Smooth muscle cell of the brain vasculature (primary cell): ENCODE measurements around the gene HSPA12B.

Experiments used
- DNase-seq: peaks from one replicate; pipeline ENCODE4 v3.0.0-alpha.2; 2012; ENCODE audit warnings: low read depth, low spot score

Gene HSPA12B

DNA sequence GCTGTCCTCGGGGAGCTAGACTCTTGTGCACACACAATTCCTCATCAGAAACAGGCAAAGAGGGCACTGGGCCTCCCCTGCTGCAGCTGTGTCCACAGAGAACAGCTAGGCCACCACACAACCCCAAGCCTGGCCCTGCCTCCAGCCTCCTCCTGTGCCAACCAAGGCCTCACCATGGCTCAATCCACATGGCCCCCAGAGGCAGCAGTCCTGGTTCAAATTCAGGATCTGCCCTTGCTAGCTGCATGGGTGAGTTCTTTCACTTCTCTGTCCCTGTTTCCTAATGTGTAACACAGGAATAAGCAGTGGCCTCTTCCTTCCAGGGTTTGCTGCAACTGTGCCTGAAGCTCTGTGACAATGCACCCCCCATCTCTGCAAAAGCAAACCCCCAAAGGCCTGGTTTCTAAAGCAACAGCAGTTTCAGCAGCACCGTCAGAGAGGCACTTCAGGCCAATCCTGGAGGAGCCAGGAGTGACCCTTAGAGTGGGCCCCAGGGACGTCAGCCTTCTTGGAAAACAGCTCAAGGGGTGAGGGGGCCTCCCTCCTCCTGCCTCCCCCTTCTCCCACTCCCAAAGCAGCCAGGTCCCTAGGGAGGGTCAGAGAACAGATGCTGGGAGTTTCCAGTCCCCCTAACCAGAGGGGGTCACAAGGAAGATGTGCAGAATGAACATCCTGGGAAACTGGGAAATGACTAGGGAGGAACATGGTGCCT is 32.8 kb downstream of the HSPA12B start:
- no peak for DNase-seq

DNA sequence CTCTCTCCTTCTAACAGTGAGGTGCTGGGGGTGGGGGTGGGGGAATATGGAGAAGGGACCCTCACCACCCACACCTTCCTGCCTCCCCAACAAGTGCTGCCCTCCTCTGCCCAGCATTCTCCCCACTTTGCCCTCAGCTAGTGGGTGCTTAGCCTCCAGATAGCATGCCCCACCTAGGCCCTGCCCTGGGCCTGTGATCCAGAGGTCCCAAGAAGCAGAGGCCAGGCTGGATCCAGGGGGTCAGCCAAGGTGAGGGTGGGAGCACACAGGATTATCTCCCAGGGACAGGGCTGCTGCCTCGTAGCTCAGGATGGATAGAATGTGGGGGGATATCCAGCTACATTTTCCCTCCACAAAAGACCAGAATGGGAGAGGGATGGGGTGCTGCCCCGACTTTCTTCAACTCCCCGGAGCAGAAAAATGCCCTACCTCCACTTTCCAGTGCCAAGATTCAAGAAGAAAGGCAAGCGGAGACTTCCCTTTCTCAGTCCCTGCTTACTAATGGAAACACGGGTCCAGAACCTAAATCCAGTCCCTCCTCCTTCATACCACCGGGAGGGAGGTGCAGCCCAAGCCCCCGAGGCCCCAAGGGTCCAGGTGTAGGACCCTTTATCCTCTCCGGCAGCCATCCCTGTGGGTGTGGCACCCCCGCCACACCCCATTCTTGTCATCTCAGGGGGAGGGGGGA is 34.1 kb downstream of the HSPA12B start:
- no peak for DNase-seq

DNA sequence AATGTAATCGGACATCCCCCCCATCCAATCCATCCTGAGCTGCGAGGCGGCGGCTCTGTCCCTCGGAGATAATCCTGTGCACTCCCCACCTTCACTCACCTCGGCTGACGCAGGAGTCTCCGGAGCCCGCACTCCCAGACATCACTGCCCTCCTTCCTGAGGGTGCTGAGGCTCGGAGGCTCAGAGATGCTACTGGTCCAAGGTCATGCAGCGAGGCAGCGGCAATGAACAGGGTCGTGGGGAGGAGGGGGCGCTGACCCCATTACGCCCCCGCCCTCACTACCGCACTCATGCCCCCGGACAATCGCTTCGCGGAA is 34.6 kb downstream of the HSPA12B start:
- no peak for DNase-seq

DNA sequence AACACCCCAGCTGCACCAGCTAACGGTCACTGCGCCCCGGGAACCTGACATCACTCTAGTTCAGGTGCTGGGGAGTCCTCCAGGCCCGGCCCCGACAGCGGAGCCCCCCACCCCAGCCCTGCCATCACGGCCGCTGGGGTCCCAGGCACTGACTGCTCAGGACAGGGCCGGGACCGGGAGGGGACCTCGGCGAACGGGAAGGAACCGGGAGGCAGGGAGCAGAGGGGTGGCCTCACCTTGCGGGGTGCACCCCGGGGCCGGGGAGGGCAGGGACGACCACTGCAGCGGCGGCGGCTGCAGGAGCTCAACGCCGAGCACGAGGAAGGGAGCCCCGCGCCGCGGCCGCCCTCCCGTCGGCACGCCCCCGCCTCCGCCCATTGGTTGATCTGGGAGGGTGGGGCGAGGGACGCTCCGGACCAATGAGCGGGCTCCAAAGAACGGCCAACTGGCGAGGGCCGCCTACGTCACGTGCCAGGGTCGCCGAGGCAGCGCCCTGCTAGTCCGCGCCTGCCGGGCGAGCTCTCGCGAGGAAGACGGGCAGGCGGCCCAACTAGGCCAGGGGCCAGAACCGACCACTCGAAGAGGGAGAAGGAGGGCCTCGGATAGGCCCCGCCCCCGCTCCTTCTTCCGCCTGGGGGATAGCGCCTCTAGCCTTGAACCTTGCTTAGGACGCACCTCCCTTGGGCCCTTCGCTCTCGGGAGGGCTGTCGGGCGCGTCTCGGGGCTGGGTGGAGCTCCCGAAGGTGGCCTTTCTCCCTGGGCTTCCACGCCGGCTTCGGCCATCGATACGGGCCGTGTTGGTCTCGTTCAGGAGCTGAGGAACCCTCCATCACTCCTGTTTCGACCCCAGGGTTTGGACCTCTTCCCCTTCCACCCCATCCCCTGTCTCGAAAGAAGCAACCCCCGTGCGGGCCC is 35.2 kb downstream of the HSPA12B start, which contains the start of gene ADISSP:
TSS of gene ADISSP (minus strand) at position 327 of the 915 bp plus-strand sequence. CDS start 7,653 bp downstream, outside the sequence.
- DNase-seq: peak; percentile 96

DNA sequence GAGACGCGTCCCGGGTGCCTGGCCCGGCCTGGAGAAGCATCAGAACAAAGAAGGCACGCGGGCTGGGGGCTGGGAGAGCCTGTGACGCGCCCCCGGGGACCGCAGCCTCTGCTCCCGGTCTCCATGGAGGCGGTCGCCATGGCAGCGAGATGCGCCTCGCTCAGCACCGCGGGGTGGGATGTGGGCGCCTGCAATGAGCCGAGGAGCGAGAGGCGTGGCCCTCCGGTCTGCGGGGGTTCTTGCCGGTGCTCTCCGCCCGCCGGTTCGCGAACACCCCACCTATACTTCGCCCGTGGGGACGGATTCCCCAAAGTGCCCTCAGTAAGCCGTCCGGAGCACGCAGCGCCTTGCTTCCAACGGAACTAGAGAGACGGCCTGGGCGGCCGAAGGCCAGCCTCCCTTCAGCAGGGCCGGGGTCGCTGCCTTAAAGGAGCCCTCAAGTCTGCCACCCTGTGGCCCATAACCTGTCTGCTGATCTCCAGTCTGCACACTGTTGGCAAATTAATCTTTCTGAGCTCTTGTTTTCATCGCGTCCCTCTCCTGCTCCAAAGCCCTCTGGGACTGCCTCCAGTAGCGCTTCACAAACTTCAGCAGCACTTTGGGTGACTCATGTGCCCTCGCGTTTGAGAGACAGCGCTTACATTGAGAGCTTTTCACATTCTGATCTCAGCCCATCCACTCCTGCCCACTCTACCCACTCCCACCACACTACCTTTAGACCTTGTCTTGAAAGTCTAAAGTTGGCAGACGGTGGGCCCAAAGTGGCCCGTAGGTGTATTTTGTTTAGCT is 36.1 kb downstream of the HSPA12B start:
- DNase-seq: peak; percentile 35

DNA sequence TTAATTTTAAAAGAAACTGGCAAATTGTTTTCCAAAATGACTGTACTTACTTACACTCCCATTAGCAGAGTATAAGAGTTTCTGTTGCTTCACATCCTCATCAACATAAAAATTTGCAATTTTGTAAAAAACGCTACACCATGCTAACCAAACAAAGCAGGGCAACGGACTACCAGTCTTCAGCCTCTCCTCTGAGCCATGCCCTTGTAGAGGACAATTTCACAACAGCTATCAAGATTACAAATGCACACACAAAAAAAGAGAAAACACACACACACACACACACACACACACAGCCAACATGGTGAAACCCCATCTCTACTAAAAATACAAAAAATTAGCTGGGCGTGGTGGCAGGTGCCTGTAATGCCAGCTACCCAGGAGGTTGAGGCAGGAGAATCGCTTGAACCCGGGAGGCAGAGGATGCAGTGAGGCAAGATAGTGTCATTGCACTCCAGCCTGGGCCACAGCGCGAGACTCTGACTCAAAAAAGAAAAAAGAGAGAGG is 39.1 kb downstream of the HSPA12B start:
- no peak for DNase-seq

DNA sequence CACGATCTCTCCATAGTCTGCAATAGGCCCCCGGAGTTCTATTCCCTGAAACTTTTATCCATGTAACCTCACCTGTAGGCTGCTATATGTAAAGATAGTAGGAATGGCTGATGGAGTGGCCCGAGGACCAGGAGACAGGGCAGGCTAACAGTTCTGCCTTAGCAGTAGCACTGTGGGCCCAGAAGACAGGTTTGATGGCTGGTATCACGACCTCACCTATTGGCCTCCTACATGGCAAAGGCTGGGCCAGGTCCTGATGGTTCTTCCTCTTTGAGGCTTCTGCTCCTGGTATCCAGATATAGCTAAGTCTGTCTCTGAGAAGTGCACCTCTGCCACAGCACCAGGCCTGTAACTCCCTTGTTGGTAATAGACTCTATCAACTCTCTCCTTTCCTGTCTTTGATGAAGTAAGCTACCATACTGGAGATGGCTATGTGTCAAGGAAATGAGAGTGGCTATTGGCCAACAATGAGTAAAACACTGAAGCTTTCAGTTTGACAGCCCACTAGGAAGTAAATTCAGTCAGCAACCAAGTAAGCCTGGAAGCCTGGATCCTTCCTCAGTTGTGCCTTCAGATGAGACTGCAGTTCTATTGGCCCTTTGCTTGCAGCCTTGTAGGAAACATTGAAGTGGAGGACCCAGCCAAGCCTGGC is 43.1 kb downstream of the HSPA12B start:
- DNase-seq: no peak

DNA sequence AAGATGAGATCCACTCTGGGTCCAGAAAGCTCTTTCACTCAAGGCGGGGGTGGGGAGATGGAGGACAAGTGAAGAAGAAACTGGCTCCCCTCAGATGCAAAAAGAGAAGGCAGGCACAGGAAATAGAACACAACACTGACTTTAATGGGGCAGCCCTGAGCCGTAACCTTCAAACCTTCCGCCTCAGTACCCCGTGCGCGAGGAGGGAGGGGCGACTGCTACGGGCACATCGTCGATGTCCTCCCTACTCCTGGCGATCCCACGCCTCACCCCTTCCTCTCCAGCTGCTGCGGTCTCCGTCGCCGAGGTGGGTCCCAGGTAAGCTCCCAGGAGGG is 44.9 kb downstream of the HSPA12B start:
- DNase-seq: no peak

DNA sequence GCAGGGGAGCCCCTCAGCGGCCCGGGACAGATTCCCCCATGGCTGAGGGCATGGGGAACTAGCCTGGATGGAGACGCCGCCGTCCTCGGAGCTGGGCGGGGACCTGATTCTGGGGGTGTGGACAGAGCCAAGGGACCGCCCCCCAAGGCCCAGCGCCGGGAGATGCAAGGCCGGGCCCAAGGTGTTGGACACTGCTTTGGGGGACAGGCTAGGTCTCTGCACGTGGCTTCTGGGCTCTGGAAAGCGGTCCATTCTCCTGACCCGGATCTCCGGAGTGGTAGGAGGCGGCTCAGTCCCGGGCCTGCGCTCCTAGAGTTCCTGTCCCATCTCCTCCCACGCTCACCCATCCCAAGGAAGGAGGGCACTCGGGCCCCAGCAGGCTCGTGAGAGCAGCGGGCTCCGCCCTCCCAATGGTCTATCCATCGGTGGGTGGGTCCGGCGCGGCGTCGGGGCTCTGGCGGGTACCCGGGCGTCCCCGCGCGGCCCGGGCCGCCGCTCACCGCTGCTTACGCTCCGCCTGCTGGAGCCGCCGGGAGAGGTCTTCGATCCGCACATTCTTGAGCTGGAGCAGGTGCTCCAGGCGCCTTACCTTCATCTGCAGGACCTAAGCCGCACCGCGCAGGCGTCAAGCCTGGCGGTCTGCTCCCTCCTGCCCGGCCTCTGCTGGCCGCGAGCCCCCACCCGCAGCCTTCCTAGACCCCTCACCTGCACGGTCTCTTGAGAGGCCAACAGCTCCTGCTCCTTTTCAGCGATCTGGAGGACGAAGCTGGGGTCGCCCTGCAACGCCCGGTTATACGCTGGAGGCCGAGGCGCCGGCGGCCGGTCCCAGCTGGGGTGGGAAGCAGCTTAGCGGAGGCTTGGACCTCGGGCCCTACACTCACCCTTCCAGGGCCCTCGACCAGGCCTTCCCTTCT is 45.5 kb downstream of the HSPA12B start:
- no peak for DNase-seq

DNA sequence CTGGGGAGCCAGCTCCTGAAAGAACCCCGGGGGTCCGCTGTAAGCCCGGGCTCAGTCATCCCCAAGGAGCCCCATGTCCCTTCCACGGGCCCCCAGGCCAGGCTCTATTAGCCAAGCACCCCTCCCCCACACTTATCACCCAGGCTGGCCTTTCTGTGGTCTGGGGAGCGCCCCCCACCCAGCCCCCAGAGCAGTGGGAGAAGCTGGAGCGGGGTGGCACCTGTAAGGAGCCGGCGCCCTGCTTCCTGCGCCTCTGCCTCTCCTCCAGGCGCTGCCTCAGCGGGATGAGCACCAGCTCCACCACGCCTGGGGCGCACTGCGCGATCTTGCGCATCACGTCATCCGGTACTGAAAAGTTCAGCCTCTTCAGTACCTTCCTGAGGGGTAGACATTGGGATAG is 46.5 kb downstream of the HSPA12B start:
- DNase-seq: no peak

DNA sequence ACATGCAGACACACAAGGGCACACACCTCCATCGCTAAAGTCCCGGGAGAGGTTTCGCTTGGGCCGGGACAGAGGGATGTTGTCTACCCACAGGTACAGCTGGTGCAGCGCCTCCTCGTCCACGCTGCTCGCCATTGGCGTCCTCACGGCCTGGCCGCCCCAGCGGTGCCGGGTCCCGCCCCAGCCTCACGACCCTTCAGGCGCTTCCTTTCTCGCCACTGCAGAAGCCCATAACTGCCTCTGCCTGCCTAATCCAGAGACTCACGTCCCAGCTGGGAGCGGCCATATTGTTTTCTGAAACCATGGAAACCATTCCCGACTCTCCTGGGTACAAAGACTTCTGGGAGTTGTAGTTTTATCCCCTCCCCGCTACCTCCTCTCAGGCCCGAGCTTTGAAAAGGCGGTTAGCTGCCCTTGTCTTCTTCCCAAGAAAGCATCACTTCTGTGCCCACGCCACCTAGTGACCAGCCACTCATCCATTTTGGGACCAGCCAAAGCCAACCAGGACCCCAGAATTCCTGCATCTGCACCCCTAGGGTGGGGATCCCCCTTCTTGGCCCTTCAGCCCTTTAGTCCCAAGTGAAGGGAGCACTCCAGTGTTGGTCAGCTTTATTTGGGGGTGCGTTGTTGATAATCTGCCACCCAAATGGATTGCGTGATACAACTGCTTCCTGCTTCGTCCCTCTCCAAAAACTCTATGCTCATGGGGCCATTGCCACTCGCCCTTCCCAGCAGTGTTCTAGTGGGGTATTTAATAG is 48.8 kb downstream of the HSPA12B start, which contains the start of gene SPEF1:
TSS of gene SPEF1 (minus strand) at position 296 of the 758 bp plus-strand sequence. CDS start at position 135, 161 bp downstream.
- DNase-seq: peak; percentile 77

DNA sequence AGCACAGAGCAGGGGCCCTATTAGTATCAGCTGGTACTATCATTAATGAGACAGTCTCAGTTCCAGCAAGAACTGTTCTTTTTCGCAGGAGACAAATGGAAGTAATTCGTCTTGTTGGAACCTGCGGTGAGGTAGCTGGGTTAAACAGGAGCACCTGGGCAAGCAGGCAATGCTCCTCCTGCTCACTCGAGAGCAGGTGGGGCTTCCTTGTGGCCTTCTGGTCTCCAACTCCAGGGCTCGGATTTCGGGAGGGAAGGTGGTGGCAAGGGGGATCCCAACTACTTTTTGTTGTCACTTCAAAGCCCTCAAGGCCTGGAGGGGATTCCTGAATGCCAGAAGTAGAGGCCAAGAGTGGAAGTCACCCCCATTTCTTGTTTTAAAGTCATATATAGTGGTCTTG is 50.1 kb downstream of the HSPA12B start:
- no peak for DNase-seq

DNA sequence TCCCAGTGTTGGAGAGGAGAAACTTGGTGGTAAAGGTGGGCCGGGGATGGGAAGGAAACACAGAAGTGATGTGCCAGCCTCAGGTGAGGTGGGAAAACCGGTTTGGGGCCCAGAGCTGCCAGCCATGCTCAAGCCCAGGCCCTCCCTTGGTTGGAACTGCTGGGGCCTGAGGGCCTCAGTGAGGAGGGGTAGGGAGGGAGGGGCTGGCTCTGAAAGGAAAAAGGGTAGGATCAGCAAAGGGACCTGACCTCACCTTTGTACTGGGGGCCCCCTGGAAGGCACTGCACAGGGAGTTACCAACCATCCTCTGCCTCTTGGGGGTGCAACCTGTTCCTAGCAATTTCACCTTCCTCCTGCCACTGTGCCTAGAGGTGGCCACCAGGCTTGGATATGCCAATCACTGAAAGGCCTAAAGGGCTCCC is 50.6 kb downstream of the HSPA12B start:
- DNase-seq: no peak

DNA sequence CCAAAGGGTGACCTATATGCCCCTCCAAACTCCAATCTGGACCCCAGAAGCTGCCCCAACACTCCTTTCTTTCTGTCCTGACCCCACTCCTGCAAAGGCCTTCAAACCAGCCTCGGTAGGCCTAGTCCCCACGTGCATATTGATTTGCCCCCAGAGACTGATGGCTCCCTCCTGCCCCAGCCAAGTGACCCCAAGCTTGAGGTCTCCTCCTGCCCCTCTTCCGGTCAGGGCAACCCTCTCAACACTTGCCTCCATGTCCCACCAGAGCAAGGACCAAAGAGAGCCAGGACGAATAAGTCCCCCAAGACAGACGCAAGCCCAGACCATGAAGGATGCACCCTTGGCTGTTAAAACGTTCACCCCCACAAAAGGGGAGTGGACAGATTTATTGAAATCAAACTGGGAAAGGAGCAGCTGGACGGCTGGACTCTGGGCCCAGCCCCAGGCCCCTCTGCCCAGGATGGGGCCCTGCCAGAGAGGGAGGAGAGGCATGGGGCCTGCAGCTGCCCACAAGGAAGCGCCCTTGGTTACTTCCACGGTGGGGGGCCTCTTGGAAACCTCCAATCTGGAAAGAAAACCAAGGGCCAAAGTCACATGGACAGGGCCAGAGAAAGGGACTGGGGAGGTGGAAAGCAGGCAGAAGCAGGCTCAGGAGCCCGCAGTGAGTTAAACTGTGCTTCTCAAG is 51.2 kb downstream of the HSPA12B start:
- no peak for DNase-seq

DNA sequence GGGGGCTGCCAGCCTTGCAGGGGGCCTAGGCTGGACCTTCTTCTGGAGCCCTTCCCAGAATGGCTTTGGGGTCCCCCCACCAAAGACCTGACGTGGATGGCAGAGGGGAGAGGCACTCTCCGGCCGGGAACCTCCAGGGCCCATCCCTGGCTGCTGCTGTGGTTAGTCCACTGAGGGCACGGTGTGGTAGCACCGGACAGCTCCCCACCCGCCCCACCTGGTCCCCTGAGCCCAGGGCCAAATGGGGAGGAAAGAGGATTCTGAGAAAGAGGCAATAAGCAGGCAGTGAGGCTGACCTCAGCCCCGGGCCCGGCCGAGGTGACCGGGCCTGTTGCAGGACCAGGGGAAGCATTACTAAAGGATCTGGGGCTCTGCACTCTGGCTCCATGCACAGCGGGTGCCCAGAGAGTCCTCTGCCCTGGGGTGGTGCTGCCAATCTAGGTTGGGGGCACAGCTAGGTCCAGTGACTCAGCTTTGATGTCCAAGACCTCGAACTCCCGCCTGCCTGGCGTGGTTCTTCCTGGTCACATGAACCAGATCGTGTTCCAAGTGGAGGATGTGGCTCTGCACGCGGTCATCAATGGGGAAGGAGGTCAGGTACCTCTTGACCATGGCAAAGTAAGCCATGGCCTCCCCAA is 51.9 kb downstream of the HSPA12B start:
- no peak for DNase-seq

DNA sequence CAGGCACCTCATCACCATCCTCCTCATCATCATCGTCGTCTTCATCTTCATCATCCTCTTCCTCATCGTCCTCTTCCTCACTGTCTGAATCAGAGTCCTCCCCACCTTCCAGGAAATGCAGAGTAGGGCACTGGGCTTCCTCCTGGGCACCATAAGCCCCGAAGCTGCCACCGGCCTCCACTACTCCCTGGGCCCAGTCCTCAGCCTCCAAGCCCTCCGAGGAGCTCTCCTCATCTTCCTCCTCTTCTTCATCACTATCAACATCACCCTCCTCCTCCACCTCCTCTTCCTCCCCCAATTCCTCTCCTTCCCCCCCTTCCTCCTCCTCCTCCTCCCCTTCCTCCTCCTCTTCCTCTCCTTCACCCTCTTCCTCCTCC is 52.4 kb downstream of the HSPA12B start:
- DNase-seq: no peak

DNA sequence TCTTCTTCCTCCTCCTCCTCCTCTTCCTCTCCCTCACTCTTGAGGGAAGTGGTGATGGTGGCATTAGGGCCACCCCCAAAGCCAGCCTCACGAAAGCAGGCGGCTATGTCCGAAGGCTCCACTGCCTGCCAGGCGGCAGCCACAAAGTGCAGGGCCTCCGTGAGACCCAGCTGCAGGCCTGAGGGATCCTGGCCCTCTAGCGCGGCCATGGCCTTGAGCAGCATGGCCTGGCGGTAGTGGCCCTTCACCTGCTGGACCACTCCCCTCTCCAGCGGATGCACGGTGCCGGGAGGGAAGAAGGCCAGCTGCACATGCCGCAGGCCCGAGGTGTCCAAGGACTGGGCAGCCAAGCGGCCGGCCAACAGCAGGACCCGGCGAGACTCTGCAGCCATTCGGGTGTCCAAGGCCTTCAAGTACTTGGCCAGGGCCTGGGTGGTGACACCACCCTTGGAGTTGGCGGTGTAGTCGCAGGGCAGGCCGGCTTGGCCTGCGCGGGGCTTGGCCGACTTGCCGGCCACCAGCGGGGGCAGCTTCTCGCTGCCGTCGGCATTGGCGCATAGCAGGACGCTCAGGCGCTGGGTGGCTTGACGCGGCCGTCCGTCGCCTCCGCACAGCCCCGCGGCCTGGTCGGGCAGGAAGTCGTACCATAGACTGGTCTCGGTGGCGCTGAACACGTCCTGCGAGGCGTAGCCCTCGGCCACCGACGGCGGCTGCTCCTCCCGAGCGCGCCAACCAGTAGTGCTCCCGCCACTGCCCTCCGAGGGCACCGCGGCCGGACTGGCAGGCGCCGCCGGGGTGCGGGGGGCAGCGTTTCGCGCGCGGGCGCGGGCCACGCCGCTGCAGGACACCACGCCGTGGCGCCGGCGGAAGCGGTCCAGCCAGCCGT is 53.0 kb downstream of the HSPA12B start:
- DNase-seq: no peak
